Measurements from ENCODE around the gene TAF1. TPM values are rescaled to one million over a fixed set of nuclear protein-coding genes. Genes with fewer than 3 reads are reported as not detected.

Gene TAF1
- 12.1 to 17.1 TPM (median 16.0 TPM) in 5 replicates for total RNA-seq (2022; extraction: Qiagen RNA extraction)

GRCh38 chrX:71365875-71366673, at the start of gene TAF1:
Gene TAF1, plus strand, starts transcription at chrX:71366357. Its CDS starts 18 bp downstream, at chrX:71366375.

Other genes with a start within 250 kb of the TAF1 start
- gene MED12, start 247.8 kb upstream of the TAF1 start, total RNA-seq (2022; extraction: Qiagen RNA extraction): 8.3 to 11.9 TPM (median 10.2 TPM) in 5 replicates
- gene NLGN3, start 221.5 kb upstream of the TAF1 start, total RNA-seq (2022; extraction: Qiagen RNA extraction): 0.89 to 1.1 TPM (median 1.1 TPM) in 5 replicates
- gene GJB1, start 143.1 kb upstream of the TAF1 start, total RNA-seq (2022; extraction: Qiagen RNA extraction): 0.09 to 0.13 TPM (median 0.10 TPM) in 3 of 5 replicates, not detected in the others
- gene ZMYM3, start 112.2 kb upstream of the TAF1 start, total RNA-seq (2022; extraction: Qiagen RNA extraction): 10.2 to 14.3 TPM (median 13.1 TPM) in 5 replicates
- 340 to 388 TPM (median 374 TPM) in 5 replicates for gene NONO, start 82.7 kb upstream of the TAF1 start, total RNA-seq (2022; extraction: Qiagen RNA extraction)
- 0.79 to 1.2 TPM (median 1.0 TPM) in 5 replicates for gene ITGB1BP2, start 64.6 kb upstream of the TAF1 start, total RNA-seq (2022; extraction: Qiagen RNA extraction)
- gene OGT, start 166.7 kb downstream of the TAF1 start, total RNA-seq (2022; extraction: Qiagen RNA extraction): 29.6 to 43.9 TPM (median 35.5 TPM) in 5 replicates
- 1.6 to 1.9 TPM (median 1.8 TPM) in 5 replicates for gene GCNA, start 212.1 kb downstream of the TAF1 start, total RNA-seq (2022; extraction: Qiagen RNA extraction)

Measured in A549 treated with Mapracorat at 1 μM for 4 hours (cell line).